ENCODE data around the gene CLCNKA.
A peak's percentile ranks its signal among the peaks of the same experiment; 100 is the strongest.
"Not testable (repeated sequence)": the region's sequence is repeated elsewhere in the genome, so short reads cannot be mapped to it uniquely, and the experiment has no call there.

CLCNKA gene

GRCh38 chr1:15997637-15998280 lies 24.1 kb upstream of the CLCNKA start:
- DNase-seq: no peak

DNA sequence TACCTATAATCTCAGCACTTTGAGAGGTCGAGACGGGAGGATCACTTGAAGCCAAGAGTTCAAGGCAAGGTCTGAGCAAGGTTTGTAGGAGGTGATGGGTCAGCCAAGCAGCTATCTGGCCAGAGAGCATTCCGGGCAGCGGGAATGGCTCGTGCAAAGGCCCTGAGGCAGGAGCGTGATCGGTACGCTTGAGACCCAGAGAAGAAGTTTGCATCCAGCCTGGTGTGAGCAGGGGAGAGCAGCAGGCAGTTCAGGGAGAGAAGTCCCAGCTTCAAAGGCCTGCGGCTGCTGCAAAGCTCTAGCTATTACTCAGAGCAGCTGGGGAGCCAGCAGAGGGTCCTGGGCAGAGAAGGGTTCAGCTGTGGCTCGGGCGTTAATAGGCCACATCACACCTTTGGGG lies 22.9 kb upstream of the CLCNKA start:
- no peak for DNase-seq

GRCh38 chr1:16001274-16001673 lies 20.6 kb upstream of the CLCNKA start:
- DNase-seq: not testable (repeated sequence)

GRCh38 chr1:16005597-16005996 lies 16.2 kb upstream of the CLCNKA start:
- DNase-seq: no peak

DNA sequence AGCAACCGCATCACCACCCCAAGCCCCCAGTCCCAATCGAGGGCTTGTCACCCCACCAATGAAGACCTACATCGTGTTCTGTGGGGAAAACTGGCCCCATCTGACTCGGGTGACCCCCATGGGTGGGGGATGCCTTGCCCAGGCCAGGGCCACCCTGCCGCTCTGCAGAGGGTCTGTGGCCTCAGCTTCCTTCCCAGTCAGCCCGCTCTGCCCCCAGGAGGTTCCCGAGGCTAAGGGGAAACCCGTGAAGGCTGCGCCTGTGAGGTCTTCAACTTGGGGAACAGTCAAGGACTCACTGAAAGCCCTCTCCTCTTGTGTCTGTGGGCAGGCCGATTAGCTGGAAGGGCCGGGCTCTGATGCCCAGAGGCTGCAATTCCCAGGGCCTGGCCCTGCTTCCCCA lies 15.8 kb upstream of the CLCNKA start:
- DNase-seq: no peak

DNA sequence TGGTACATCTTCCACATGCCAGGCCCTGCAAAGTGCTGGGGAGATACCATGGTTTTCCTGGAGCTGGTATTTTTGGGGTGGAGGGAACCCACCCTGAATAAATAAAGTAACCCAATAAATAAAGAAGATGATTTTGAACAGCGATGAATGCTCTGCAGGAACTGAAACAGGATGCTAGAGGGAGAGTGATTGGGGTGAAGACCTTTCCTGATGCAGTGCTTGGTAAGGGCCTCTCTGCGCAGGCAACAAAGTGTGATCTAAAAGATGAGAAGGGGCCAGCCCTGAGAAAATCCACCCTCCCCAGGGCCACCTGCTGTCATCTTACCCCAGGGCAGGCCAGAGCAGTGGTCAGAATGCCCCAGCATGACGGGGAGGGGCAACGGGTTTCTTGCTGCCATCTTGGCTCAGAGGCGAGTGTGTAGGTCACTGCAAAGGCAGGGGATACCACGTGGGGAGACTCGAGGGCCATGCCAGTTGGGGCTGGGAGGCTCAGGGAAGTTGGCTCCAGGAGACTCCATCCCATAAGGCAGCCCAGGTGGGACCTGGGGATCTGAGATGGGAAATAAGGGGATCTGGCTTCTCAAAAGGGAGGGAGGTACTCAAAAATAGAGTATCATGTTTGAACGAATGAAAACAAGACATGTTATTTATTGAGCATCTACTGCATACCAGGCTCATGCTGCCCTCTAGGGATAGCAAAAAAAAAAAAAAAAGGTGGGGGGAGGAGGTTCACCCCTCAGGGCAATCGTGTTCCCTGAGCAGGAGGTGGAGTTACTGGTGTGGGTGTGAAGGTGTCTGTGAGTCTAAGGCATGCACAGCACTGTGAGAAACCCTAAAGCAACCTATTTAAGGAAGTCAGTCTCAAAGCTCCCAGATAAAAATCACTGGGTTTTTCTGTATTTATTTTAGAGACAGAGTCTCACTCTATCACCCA lies 15.0 kb upstream of the CLCNKA start:
- no peak for DNase-seq

- DNase-seq: no peak
Observed at GRCh38 chr1:16007671-16008341, 14.0 kb upstream of the CLCNKA start.

- DNase-seq: peak in 49 of 51 donors; percentile 9 to 83 (median 49)
Observed at GRCh38 chr1:16009030-16009460, 12.8 kb upstream of the CLCNKA start.

- no peak for DNase-seq
Observed at GRCh38 chr1:16009678-16010077, 12.2 kb upstream of the CLCNKA start.

GRCh38 chr1:16010837-16011236 lies 11.0 kb upstream of the CLCNKA start:
- no peak for DNase-seq

DNA sequence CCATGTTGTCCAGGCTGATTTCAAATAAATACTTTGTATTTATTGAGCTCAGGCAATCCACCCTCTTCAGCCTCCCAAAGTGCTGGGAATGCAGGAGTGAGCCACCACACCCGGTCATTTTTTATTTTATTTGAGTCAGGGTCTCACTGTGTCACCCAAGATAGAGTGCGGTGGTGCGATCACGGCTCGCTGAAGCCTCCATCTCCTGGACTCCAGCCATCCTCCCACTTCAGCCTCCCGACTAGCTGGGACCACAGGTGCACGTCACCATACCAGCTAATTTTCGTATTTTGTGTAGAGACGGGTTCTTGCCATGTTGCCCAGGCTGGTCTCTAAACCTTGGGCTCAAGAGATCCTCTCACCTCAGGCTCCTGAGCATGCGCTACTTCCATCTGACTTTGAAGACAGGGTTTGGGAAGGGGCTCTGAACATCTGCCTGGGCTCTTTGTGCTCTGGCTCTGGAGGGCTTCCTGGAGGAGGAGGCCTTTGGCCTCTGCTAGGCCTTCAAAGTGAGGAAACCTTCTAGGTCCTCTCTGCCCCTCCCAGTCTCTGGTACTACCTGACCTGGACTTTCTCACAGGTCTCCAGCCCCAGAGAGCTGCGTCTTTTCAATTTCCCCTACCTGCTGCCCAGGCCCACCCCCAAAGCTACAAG lies 9.8 kb upstream of the CLCNKA start:
- DNase-seq: no peak

GRCh38 chr1:16012590-16013219 lies 9.1 kb upstream of the CLCNKA start:
- peak in 14 of 51 donors; percentile 7 to 41 (median 26) for DNase-seq

GRCh38 chr1:16013220-16013907 lies 8.5 kb upstream of the CLCNKA start:
- DNase-seq: peak in 7 of 51 donors; percentile 7 to 41 (median 29)

GRCh38 chr1:16013908-16014258 lies 8.0 kb upstream of the CLCNKA start:
- DNase-seq: no peak

GRCh38 chr1:16014509-16015482 lies 7.0 kb upstream of the CLCNKA start:
- peak in 1 of 51 donors; percentile 6 for DNase-seq

DNA sequence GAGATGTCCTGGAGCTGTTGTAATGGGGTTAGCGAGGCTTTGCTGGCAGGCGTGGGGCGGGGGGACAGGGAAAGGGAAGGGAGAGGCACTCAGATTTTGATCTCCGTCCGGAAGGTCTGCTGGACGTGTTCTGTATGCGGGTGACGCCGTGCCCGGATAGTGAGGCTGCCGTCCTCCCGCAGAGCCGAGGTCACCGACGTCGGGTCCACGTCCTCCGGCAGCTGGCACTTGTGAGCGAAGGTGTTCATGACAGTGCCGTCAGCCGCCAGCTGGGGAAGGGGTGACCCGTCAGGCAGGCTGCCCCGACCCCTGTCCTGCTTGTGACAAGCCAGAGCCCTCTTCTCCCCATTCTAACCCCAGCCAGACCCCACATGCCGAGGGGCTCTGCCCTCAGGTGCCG lies 6.3 kb upstream of the CLCNKA start:
- no peak for DNase-seq

DNA sequence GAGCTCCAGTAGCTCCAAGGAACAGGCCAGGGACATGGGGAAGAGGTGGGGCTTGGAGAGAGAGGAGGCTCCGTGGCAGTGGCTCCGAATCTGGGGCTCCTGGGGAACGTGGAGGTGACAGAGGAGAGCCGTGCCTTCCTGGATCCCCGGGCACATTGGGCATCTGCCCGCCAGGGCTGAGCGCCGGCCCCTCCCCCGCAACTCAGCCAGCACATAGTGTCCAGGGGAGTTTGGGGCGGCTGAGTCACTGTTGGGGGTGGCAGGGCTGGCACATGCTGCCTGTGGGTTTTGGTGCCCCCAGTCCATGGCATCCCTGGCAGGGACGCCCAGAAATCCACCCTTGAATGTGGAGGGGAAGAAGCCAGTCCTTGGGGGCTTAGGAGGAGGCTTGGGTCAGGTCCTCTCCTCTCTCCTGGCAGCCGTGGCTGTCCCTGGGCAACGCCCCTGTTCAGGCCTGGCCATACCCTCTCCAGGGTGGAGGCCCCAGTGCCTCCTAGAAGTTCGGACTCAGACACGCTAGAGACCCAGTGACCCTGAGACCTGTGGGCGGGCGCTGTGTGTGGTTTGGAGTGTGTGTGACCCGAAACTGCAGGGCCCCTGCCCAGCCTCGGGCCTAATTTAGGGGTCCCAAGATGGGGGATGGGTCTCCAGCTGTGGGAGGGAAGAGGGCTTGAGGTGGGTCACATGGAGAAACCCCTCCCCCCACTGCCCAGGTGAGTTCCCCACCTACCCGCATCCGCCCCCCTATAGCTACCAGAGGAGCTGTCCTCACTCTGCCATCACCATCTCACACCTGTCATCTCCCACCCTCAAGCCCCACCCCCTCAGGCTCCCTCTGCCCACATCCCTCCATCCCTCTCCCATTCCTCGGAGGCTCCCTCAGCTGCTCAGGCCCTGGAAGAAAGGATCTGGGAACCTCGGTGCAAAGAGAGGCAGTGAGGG lies 5.6 kb upstream of the CLCNKA start:
- peak in 7 of 51 donors; percentile 4 to 53 (median 25) for DNase-seq

DNA sequence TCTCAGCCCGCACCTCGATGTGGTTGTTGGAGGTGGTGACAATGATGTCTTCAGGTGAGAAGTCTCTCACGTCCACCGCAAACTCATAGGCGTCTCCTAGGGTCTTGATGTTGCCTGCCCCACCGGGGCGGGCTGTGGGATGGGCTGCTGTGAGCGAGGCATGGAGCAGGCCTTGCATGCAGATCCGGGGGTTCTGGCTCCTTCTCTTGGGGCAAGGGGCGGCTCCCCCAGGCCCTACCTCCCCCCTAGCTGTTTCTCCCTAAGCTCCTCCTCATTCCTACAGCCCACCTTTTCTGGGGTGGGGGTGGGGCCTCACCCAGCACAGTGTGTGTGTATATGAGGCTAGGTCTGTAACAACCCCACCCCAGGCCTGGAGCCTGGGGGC lies 4.8 kb upstream of the CLCNKA start:
- DNase-seq: no peak

Data from hypothalamus (tissue), 51 donors.